ENCODE data around the gene CASKIN1. TPM values are rescaled to one million over a fixed set of nuclear protein-coding genes. Genes with fewer than 3 reads are reported as not detected.
A peak's percentile ranks its signal among the peaks of the same experiment; 100 is the strongest.

Gene CASKIN1
- total and polyA plus RNA-seq, 2 of the 8 experiments (the other 6 are each of a cell fraction or from before 2014, with no cell fraction given) = 1.2 to 6.4 TPM

- H3K79me1 ChIP-seq (ENCODE audit: low read depth, low read length) = no peaks in the 10 kb centered on the region
- 0 out of 2 replicates have a peak overlapping the region, but pooled peaks have one; percentile 5 for H2BK12ac ChIP-seq (ENCODE audit: low read depth, low read length)
- no peak overlapping the region for H4K8ac ChIP-seq (ENCODE audit: extremely low read depth, insufficient read depth, low read length)
- no peak overlapping the region for H3K4me3 ChIP-seq (ENCODE audit: extremely low read depth in 1 of 4, insufficient read depth in 2 of 4, low read depth in 3 of 4, low read length in 4 of 4)
- no peak overlapping the region for H3K23ac ChIP-seq (ENCODE audit: insufficient read length)
- H4K5ac ChIP-seq (ENCODE audit: insufficient read length, low read depth, low read length) = no peak overlapping the region
- no peaks in the 10 kb centered on the region; a peak in 1 of 7 replicates for H3K27me3 ChIP-seq (replicated peaks in 1 of 4; ENCODE audit: control insufficient read depth in 3 of 4, extremely low read depth in 1 of 4, insufficient read depth in 3 of 4, low read length in 3 of 4)
- peaks cover 2% of the 10 kb centered on the region; the same call in 1 of the 2 replicates for H3K23me2 ChIP-seq (ENCODE audit: low read depth, low read length)
- no peaks in the 10 kb centered on the region for H3K79me2 ChIP-seq (ENCODE audit: control insufficient read depth in 1 of 2, insufficient read depth in 2 of 2, low read length in 2 of 2)
- FAIRE-seq = no peak
- H2BK5ac ChIP-seq (ENCODE audit: low read depth, low read length) = no peak overlapping the region; the same call in 1 of the 2 replicates
- no peak overlapping the region for H3K14ac ChIP-seq (ENCODE audit: insufficient read length)
- no peak overlapping the region for H2BK20ac ChIP-seq (ENCODE audit: low read length)
- peaks cover 0 to 7% (median 2%) of the 10 kb centered on the region in 4 experiments; a peak in 4 of 7 replicates for H3K4me1 ChIP-seq (replicated peaks in 1 of 4; ENCODE audit: control insufficient read depth in 3 of 4, insufficient read depth in 4 of 4, low read length in 3 of 4)
- no peak overlapping the region for H3K27ac ChIP-seq (ENCODE audit: low read depth, low read length)
- DNase-seq (ENCODE audit: low read depth in 1 of 2, low spot score in 2 of 2) = no peak
- 95% methylated on average over 19 of the region's 19 CpGs; no CpG with 5 or more reads in 1 of the 2 experiments for WGBS, 2 experiments (ENCODE audit: extremely low coverage in 1 of 2, insufficient coverage in 1 of 2, insufficient read length in 1 of 2, insufficient replicate concordance in 2 of 2, low coverage in 1 of 2, low lambda C conversion rate in 2 of 2, missing lambda C conversion rate in 1 of 2)
- no peaks in the 10 kb centered on the region for H3K9me3 ChIP-seq (ENCODE audit: insufficient read depth in 2 of 2, low read depth in 1 of 2, low read length in 1 of 2)
- H2AK5ac ChIP-seq (ENCODE audit: low read depth, low read length) = no peak overlapping the region
- H2AFZ ChIP-seq (ENCODE audit: low read length) = no peak overlapping the region
- H3K4me2 ChIP-seq (ENCODE audit: insufficient read depth in 1 of 2, low read depth in 2 of 2, low read length in 2 of 2) = no peak overlapping the region
- H4K20me1 ChIP-seq (replicated peaks in 1 of 2; ENCODE audit: control insufficient read depth in 1 of 2, insufficient read depth in 2 of 2, low read length in 2 of 2) = peaks cover 0 to 6% of the 10 kb centered on the region in 2 experiments
- peaks cover 0 to 4% (median 0%) of the 10 kb centered on the region in 4 experiments; a peak in 1 of 8 replicates for H3K36me3 ChIP-seq (ENCODE audit: control insufficient read depth in 2 of 4, insufficient read depth in 4 of 4, low read length in 3 of 4)
- H3K18ac ChIP-seq (ENCODE audit: extremely low read depth, low read length) = no peak overlapping the region
- no peak overlapping the region for H3K4ac ChIP-seq (replicated peaks; ENCODE audit: insufficient read length, low read depth, low read length)
- no peak overlapping the region for H3K9ac ChIP-seq (replicated peaks in 1 of 4; ENCODE audit: extremely low read depth in 1 of 4, low read depth in 3 of 4, low read length in 3 of 4)
- CTCF ChIA-PET (ENCODE audit: partially characterized antibody) = interaction anchor here (0.5 to 0.8 kb wide), 2 partner anchors 10 to 128 kb away, joined by 3 to 4 read pairs; no protein-coding TSS in a partner anchor
- no peak overlapping the region for H2BK120ac ChIP-seq (replicated peaks; ENCODE audit: low read depth, low read length)
- POLR2A ChIA-PET (ENCODE audit: partially characterized antibody) = interaction anchor here (0.6 to 4.9 kb wide), 10 partner anchors 8 to 54 kb away, joined by 3 to 17 read pairs (median 3); partner anchors contain the start of genes BRICD5, PGP and TRAF7
- no peak for TF ChIP-seq MAX (IDR thresholded peaks at IDR 0.05)
- TF ChIP-seq TCF12 (IDR thresholded peaks at IDR 0.05; ENCODE audit: low read depth, low read length) = no peak
- TF ChIP-seq TEAD4 (IDR thresholded peaks at IDR 0.05; ENCODE audit: low read depth, low read length) = no peak
- no peak for TF ChIP-seq BRCA1 (IDR thresholded peaks at IDR 0.05; ENCODE audit: low read depth, low read length)
- no peak for TF ChIP-seq SIX5 (IDR thresholded peaks at IDR 0.05; ENCODE audit: low read depth, low read length)
- no peak for TF ChIP-seq ASH2L (IDR thresholded peaks at IDR 0.05; ENCODE audit: low read length)
- TF ChIP-seq RFX5 (IDR thresholded peaks at IDR 0.05; ENCODE audit: borderline replicate concordance, low read depth, low read length) = no peak
- TF ChIP-seq BACH1 (IDR thresholded peaks at IDR 0.05; ENCODE audit: low read length) = no peak
- no peak for TF ChIP-seq TAF1 (IDR thresholded peaks at IDR 0.05; ENCODE audit: low read depth, low read length)
- no peak for TF ChIP-seq POLR2AphosphoS5 (IDR thresholded peaks at IDR 0.05; ENCODE audit: low read depth, low read length)
- TF ChIP-seq SP2 (IDR thresholded peaks at IDR 0.05; ENCODE audit: low read length) = no peak
- TF ChIP-seq KDM1A (IDR thresholded peaks at IDR 0.05; ENCODE audit: borderline replicate concordance, low read length) = no peak
- no peak overlapping the region for H3K56ac ChIP-seq (replicated peaks; ENCODE audit: insufficient read length, low read depth, low read length)
- H4K91ac ChIP-seq (replicated peaks; ENCODE audit: insufficient read length, low read length) = peak overlapping the region; percentile 65
- 0 out of 2 replicates have a peak overlapping the region, but pooled peaks have one; percentile 46 for H2BK15ac ChIP-seq (ENCODE audit: low read length)
Measured at GRCh38 chr16:2184346-2184745, 12.1 kb downstream of the CASKIN1 start.

Measured in H1 (cell line).